SU-DHL-6 (cell line): ENCODE measurements around the gene FANCF.
"Not testable (repeated sequence)": the region's sequence is repeated elsewhere in the genome, so short reads cannot be mapped to it uniquely, and the experiment has no call there.

Experiments
- H2AFZ ChIP-seq: fragments of 200-600 bp; sonication (generic); 2 replicates; pipeline ENCODE4 v1.6.1; 2014; ENCODE audit warnings: low read depth, mild to moderate bottlenecking, moderate library complexity, mixed read lengths, antibody characterized with exemption, low read length; ENCODE audit not compliant: severe bottlenecking
- H3F3A ChIP-seq: fragments of 200-600 bp; shearing (Covaris generic); 2 replicates; pipeline ENCODE4 v1.6.0; 2016; ENCODE audit warnings: antibody characterized with exemption, mild to moderate bottlenecking; ENCODE audit not compliant: insufficient read depth
- H3K27ac ChIP-seq: fragments of 200-600 bp; sonication (generic); 2 replicates; pipeline ENCODE4 v1.5.1; 2016; ENCODE audit warnings: low read depth, mild to moderate bottlenecking, low read length, moderate library complexity, mixed read lengths
- H3K27me3 ChIP-seq: fragments of 200-600 bp; sonication (generic), shearing (Covaris generic); 2 replicates; pipeline ENCODE4 v1.6.0; 2014; ENCODE audit warnings: mild to moderate bottlenecking, low read length
- H3K36me3 ChIP-seq: fragments of 200-600 bp; sonication (generic); 2 replicates; pipeline ENCODE4 v1.6.1; 2014; ENCODE audit warnings: mild to moderate bottlenecking, low read length, mixed read lengths
- H3K4me2 ChIP-seq: fragments of 300-600, 200-600 bp; shearing (Covaris generic), sonication (generic); 2 replicates; pipeline ENCODE4 v1.6.0; 2014; ENCODE audit warnings: low read length, low read depth, mild to moderate bottlenecking; ENCODE audit not compliant: poor library complexity, severe bottlenecking
- H3K4me3 ChIP-seq: fragments of 200-600 bp; sonication (generic); 2 replicates; pipeline ENCODE4 v1.5.1; 2014; ENCODE audit warnings: antibody characterized with exemption, low read length, mild to moderate bottlenecking, mixed read lengths; ENCODE audit not compliant: insufficient read depth, poor library complexity, severe bottlenecking
- H3K79me2 ChIP-seq: fragments of 200-600 bp; sonication (generic); 2 replicates; pipeline ENCODE4 v1.6.1; 2014; ENCODE audit warnings: mild to moderate bottlenecking, low read length, moderate library complexity; ENCODE audit not compliant: insufficient read depth
- H3K9ac ChIP-seq: fragments of 200-600 bp; sonication (generic); 2 replicates; pipeline ENCODE4 v1.7.0; 2014; ENCODE audit warnings: mild to moderate bottlenecking, low read length
- H3K9me2 ChIP-seq: fragments of 200-600 bp; sonication (generic); replicated peaks from 2 replicates; pipeline ENCODE4 v1.6.1; 2014; ENCODE audit warnings: low read length; ENCODE audit not compliant: insufficient read depth
- H3K9me3 ChIP-seq: fragments of 200-600 bp; sonication (generic); 2 replicates; pipeline ENCODE4 v1.6.1; 2014; ENCODE audit warnings: low read length, mixed read lengths; ENCODE audit not compliant: insufficient read depth
- H4K20me1 ChIP-seq: fragments of 200-600 bp; sonication (generic); 2 replicates; pipeline ENCODE4 v1.6.1; 2014; ENCODE audit warnings: low read depth, mild to moderate bottlenecking, antibody characterized with exemption, low read length, moderate library complexity, mixed read lengths
- EZH2phosphoT487 ChIP-seq: fragments of 200-600 bp; sonication (generic), shearing (Covaris generic); conservative IDR thresholded peaks from 2 replicates; pipeline ENCODE4 v1.6.1; 2018; ENCODE audit warnings: mild to moderate bottlenecking, antibody characterized with exemption, low read length, moderate library complexity, mixed read lengths
- TF ChIP-seq, protein P1 (sequence below): fragments of 200-600 bp; sonication (generic); IDR thresholded peaks from one replicate; pipeline ENCODE4 v1.5.1; 2017; ENCODE audit warnings: antibody characterized with exemption, mild to moderate bottlenecking, low read length, moderate library complexity; ENCODE audit not compliant: insufficient read depth, poor library complexity, severe bottlenecking

The FANCF gene

DNA sequence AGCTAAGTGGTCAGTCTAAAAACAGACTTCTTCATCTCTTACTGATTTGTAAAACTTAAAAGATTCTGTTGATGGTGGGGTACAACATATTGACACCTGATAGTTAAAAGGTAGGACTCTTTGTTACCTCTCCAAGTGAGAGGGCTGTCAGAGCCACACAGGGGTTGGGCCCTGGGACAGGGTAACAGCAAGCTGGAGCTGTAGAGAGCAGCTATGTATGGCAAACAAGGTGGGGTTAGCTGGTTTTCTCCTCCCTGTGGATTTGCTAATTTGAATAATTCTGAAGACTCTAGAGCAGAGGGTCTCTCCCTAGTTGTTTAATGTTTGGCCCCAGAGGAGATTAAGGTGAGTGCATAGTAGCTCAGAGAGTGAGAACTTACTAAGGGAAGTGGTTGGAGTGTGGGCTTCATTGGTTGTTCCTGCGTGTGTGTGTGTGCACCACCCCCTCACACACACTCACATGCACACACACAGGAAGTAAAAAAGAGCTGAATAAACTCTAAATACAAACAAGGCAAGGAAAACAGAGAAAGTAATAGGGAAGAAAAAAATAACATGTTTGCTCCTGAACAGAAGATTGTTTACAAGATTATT, 31.6 kb upstream of the FANCF start:
- Histone ChIP-seq H4K20me1 (no peaks in the 10 kb centered on the region), H3K9me2 (no peaks in the 10 kb centered on the region), H3F3A (no peaks in the 10 kb centered on the region), H3K79me2 (no peaks in the 10 kb centered on the region), H3K36me3 (no peaks in the 10 kb centered on the region), H3K27ac (no peak overlapping the region), H3K27me3 (0 out of 2 replicates have a peak, but pooled peaks cover 2% of the 10 kb centered on the region), H3K4me3 (no peak overlapping the region), H2AFZ (no peak overlapping the region), H3K9ac (no peak overlapping the region), H3K4me2 (no peak overlapping the region), H3K9me3 (no peaks in the 10 kb centered on the region)
- TF ChIP-seq, protein P1, sequence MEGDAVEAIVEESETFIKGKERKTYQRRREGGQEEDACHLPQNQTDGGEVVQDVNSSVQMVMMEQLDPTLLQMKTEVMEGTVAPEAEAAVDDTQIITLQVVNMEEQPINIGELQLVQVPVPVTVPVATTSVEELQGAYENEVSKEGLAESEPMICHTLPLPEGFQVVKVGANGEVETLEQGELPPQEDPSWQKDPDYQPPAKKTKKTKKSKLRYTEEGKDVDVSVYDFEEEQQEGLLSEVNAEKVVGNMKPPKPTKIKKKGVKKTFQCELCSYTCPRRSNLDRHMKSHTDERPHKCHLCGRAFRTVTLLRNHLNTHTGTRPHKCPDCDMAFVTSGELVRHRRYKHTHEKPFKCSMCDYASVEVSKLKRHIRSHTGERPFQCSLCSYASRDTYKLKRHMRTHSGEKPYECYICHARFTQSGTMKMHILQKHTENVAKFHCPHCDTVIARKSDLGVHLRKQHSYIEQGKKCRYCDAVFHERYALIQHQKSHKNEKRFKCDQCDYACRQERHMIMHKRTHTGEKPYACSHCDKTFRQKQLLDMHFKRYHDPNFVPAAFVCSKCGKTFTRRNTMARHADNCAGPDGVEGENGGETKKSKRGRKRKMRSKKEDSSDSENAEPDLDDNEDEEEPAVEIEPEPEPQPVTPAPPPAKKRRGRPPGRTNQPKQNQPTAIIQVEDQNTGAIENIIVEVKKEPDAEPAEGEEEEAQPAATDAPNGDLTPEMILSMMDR, result no peak
- no peak for TF ChIP-seq EZH2phosphoT487

DNA sequence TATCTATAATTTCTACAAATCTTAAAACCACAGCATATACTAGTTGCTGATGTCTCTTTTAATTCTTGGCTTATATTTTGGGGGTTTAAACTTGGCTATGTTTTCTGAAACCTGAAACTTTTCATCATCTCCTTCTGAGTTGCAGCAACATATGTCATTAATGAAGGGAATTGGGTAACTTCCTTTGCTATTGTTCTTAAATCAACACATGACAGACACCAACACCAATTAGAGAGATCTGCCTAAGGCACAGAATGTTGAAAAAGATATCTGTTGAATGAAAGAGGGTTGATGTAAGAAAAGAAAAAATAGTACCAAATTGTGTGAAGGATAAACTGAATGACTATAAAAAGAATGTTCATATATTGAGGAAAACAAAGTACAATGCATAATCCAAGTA, 30.5 kb upstream of the FANCF start:
- Histone ChIP-seq H3K9me2 (no peaks in the 10 kb centered on the region), H3K27ac (no peak overlapping the region), H3K4me2 (no peak overlapping the region), H3K4me3 (no peak overlapping the region), H2AFZ (no peak overlapping the region), H3K27me3 (no peaks in the 10 kb centered on the region), H3K36me3 (no peaks in the 10 kb centered on the region), H3F3A (no peaks in the 10 kb centered on the region), H3K9me3 (no peaks in the 10 kb centered on the region), H3K79me2 (no peaks in the 10 kb centered on the region), H4K20me1 (no peaks in the 10 kb centered on the region), H3K9ac (no peak overlapping the region)
- no peak for TF ChIP-seq EZH2phosphoT487
- TF ChIP-seq, protein P1, result no peak

DNA sequence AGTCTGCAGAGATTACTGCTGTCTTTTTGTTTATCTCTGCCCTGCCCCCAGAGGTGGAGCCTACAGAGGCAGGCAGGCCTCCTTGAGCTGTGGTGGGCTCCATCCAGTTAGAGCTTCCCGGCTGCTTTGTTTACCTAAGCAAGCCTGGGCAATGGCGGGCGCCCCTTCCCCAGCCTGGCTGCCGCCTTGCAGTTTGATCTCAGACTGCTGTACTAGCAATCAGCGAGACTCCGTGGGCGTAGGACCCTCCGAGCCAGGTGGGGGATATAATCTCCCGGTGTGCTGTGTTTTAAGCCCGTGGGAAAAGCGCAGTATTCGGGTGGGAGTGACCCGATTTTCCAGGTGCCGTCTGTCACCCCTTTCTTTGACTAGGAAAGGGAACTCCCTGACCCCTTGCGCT, 26.7 kb upstream of the FANCF start:
- H3K27ac ChIP-seq, result not testable (repeated sequence)

DNA sequence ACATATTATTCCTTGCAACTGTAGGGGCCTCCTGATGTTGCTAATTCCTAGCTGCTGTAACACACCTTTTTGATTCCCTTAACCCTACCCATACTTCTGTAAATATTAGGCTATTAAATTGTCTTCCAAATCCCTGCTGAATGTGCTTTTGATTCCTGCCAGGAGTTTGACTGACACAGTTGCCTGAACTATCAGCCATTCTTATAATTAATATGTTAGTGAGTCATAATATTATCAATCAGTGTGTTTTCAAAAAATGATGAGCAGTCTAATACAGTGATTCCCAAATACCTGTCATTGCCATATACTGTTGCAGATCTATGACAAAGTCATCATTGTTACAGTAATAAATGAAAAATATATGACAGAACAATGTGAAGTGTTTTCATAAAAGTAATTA, 15.9 kb upstream of the FANCF start:
- Histone ChIP-seq H3K27me3 (no peaks in the 10 kb centered on the region), H3K79me2 (no peaks in the 10 kb centered on the region), H3K9me3 (no peaks in the 10 kb centered on the region), H3K4me2 (no peak overlapping the region), H3F3A (peaks cover 4% of the 10 kb centered on the region; the same call in 1 of the 2 replicates), H2AFZ (no peak overlapping the region), H3K9ac (no peak overlapping the region), H3K9me2 (no peaks in the 10 kb centered on the region), H3K27ac (no peak overlapping the region), H3K4me3 (no peak overlapping the region), H4K20me1 (no peaks in the 10 kb centered on the region), H3K36me3 (no peaks in the 10 kb centered on the region)
- no peak for TF ChIP-seq EZH2phosphoT487
- TF ChIP-seq, protein P1, result no peak

More for the DNA sequence above, 26.7 kb upstream of the FANCF start:
- H3K9me2 ChIP-seq, H3K36me3 ChIP-seq, H3K4me3 ChIP-seq, H3K27me3 ChIP-seq, H3K4me2 ChIP-seq, H2AFZ ChIP-seq, H3K9me3 ChIP-seq, H4K20me1 ChIP-seq, H3F3A ChIP-seq, H3K79me2 ChIP-seq, H3K9ac ChIP-seq: not testable (repeated sequence)
